ENCODE results near the gene PHF24. TPM values are rescaled to one million over a fixed set of nuclear protein-coding genes. Genes with fewer than 3 reads are reported as not detected.

Gene PHF24
- total and polyA plus RNA-seq, 2 of the 4 experiments (the other 2 are of a cell fraction), result 0.02 TPM; not detected in 1

- H3K27ac ChIP-seq (ENCODE audit: insufficient read depth, low read length), result no peak overlapping the region
- H2BK5ac ChIP-seq (ENCODE audit: low read depth, low read length, poor library complexity, severe bottlenecking), result no peak overlapping the region
- no peak overlapping the region for H4K5ac ChIP-seq (ENCODE audit: low read depth, low read length)
- no peak overlapping the region for H2BK20ac ChIP-seq (ENCODE audit: low read depth, low read length)
- no peak overlapping the region for H3K4ac ChIP-seq (ENCODE audit: low read depth, low read length)
- no peaks in the 10 kb centered on the region for H3K79me1 ChIP-seq (ENCODE audit: low read depth in 1 of 2, low read length in 2 of 2)
- ChIA-PET POLR2A (ENCODE audit: unreplicated experiment) (no interaction called here), CTCF (no interaction called here)
- H2AFZ ChIP-seq (replicated peaks; ENCODE audit: low read length, poor library complexity), result no peak overlapping the region
- no peak overlapping the region for H3K4me3 ChIP-seq (ENCODE audit: insufficient read depth, low read depth, low read length)
- H3K9ac ChIP-seq (ENCODE audit: low read depth, low read length), result no peak overlapping the region
- no peak overlapping the region for H3K14ac ChIP-seq (replicated peaks; ENCODE audit: low read depth, low read length)
- no peak overlapping the region for H3K56ac ChIP-seq (ENCODE audit: extremely low read depth, insufficient read depth, low read length)
- H2AK9ac ChIP-seq (replicated peaks; ENCODE audit: low read depth, low read length, poor library complexity), result no peak overlapping the region
- DNase-seq, result no peak
- no peaks in the 10 kb centered on the region for H4K20me1 ChIP-seq (ENCODE audit: insufficient read depth, low read length)
- peaks cover 8% of the 10 kb centered on the region; the same call in 1 of the 2 replicates for H3K9me1 ChIP-seq (ENCODE audit: insufficient read depth, low read length)
- H3K23ac ChIP-seq (ENCODE audit: low read depth, low read length), result no peak overlapping the region
- no peak overlapping the region for H4K8ac ChIP-seq (ENCODE audit: low read depth in 2 of 2, low read length in 2 of 2)
- H3K9me3 ChIP-seq (ENCODE audit: control insufficient read depth, insufficient read depth, low read length), result no peaks in the 10 kb centered on the region
- WGBS, 2 experiments (ENCODE audit: extremely low coverage in 2 of 2, insufficient read length in 1 of 2), result 80% methylated on average over 1 of the region's 4 CpGs; no CpG with 5 or more reads in 1 of the 2 experiments
- no peak overlapping the region for H2BK120ac ChIP-seq (ENCODE audit: low read depth, low read length)
- H3K36me3 ChIP-seq (ENCODE audit: control insufficient read depth, insufficient read depth, low read length), result no peaks in the 10 kb centered on the region
- no peak overlapping the region for H2AK5ac ChIP-seq (ENCODE audit: low read depth, low read length)
- no peak for ATAC-seq (ENCODE audit: low read depth)
- intact Hi-C loops (cut with micrococcal nuclease), result no loop called here
- in situ Hi-C loops (cut with MboI; ENCODE audit: low sequenced_read_pairs), result no loop called here
- no peak overlapping the region for H2BK15ac ChIP-seq (ENCODE audit: low read depth, low read length)
- BruUV-seq (replicated peaks), result no TSS peak
- H3K27me3 ChIP-seq (ENCODE audit: control insufficient read depth, insufficient read depth, low read length), result no peaks in the 10 kb centered on the region
- H3K18ac ChIP-seq (ENCODE audit: low read depth, low read length), result no peak overlapping the region
- no peak overlapping the region for H4K91ac ChIP-seq (ENCODE audit: insufficient read depth, low read depth, low read length)
- dilution Hi-C loops (cut with HindIII; ENCODE audit: low sequenced_read_pairs, unreplicated experiment), result no loop called here
- H3K4me1 ChIP-seq (ENCODE audit: control insufficient read depth, insufficient read depth, low read length), result peaks cover 7% of the 10 kb centered on the region
- no peak for TF ChIP-seq NFE2L2 (IDR thresholded peaks at IDR 0.05; ENCODE audit: low read depth, low read length)
- no peak for TF ChIP-seq POLR2A (IDR thresholded peaks at IDR 0.05; ENCODE audit: low read depth, low read length)
- no peak for TF ChIP-seq FOS (IDR thresholded peaks at IDR 0.05; ENCODE audit: low read depth, low read length)
- no peak for TF ChIP-seq CTCF (conservative IDR thresholded peaks at IDR 0.05; ENCODE audit: low read depth, low read length)
- no peak for TF ChIP-seq CHD1 (IDR thresholded peaks at IDR 0.05; ENCODE audit: low read depth, low read length)
- no peak for TF ChIP-seq RFX5 (IDR thresholded peaks at IDR 0.05; ENCODE audit: low read depth, low read length)
- no peak for TF ChIP-seq BHLHE40 (IDR thresholded peaks at IDR 0.05; ENCODE audit: low read depth, low read length)
- no peak for TF ChIP-seq MAZ (IDR thresholded peaks at IDR 0.05; ENCODE audit: borderline replicate concordance, low read depth, low read length)
- TF ChIP-seq MXI1 (IDR thresholded peaks at IDR 0.05; ENCODE audit: borderline replicate concordance, low read depth, low read length), result no peak
- TF ChIP-seq CEBPB (IDR thresholded peaks at IDR 0.05; ENCODE audit: low read depth, low read length), result no peak
- TF ChIP-seq SMC3 (IDR thresholded peaks at IDR 0.05; ENCODE audit: low read depth, low read length), result no peak
- no peak for TF ChIP-seq RCOR1 (IDR thresholded peaks at IDR 0.05; ENCODE audit: insufficient replicate concordance, low read length)
- TF ChIP-seq RAD21 (IDR thresholded peaks at IDR 0.05; ENCODE audit: low read length), result no peak
- no peak for TF ChIP-seq MAFK (IDR thresholded peaks at IDR 0.05; ENCODE audit: low read depth, low read length)
- no peak for TF ChIP-seq USF2 (IDR thresholded peaks at IDR 0.05; ENCODE audit: low read depth, low read length)
- no peak for TF ChIP-seq ELK1 (IDR thresholded peaks at IDR 0.05; ENCODE audit: borderline replicate concordance, low read depth, low read length)
- H3K4me2 ChIP-seq (ENCODE audit: low read depth, low read length), result no peak overlapping the region
These were observed 71.2 kb downstream of the PHF24 start for GRCh38 chr9:35029241-35029640.
